K562 (cell line): ENCODE results near the gene VRK2. TPM values are rescaled to one million over a fixed set of nuclear protein-coding genes. Genes with fewer than 3 reads are reported as not detected.

Experiments
- ATAC-seq: fragments of 200-7000 bp; cut with Tn5 transposase; 3 replicates; pipeline ENCODE4 v1.9.1; 2020; ENCODE audit warnings: moderate library complexity
- BruUV-seq: library from RNA; stranded (reverse); fragments of 400-500 nt; replicated peaks from 2 replicates; lab custom pipeline; 2021; lab: Mats Ljungman, UMichigan
- CTCF ChIA-PET: fragments of 300-600 bp; formaldehyde crosslinking; extraction: SDS; loops from one replicate; lab custom pipeline; 2021; ENCODE audit warnings: low intra/inter-chr PET ratio; lab: Yijun Ruan, JAX
- POLR2A ChIA-PET: fragments of 300-600, 350-650 bp; sonication (Branson Sonifier 250); formaldehyde crosslinking; extraction: SDS; loops from one replicate; lab custom pipeline; 2021; ENCODE audit warnings: antibody characterized with exemption, inconsistent platforms; lab: Yijun Ruan, JAX
- DNase-seq, 4 experiments: peaks; one replicate each; pipeline versions ENCODE4 v3.0.0 to v3.0.0-alpha.2; 2011 to 2018; ENCODE audit warnings: low spot score in 3 of 4, mixed read lengths in 3 of 4; ENCODE audit errors: extremely low read depth in 1 of 4
- FAIRE-seq: peaks from 2 replicates; lab custom pipeline; 2011; peaks lifted over from hg19 to GRCh38; lab: Jason Lieb, UNC
- H2AFZ ChIP-seq: 2 replicates; pipeline ENCODE4 v1.6.0; 2011; ENCODE audit warnings: low read depth, low read length, control low read depth, inconsistent platforms
- H3K27ac ChIP-seq: fragments of 200-600 bp; 3 replicates; pipeline ENCODE4 v1.8.0; 2011; ENCODE audit warnings: low read depth, mild to moderate bottlenecking, control low read depth, inconsistent platforms, low read length, moderate library complexity, mixed read lengths; ENCODE audit errors: extremely low read depth
- H3K27me3 ChIP-seq, 2 experiments: fragments of 300-600 bp in 1 of 2; 2 replicates in 1 of 2; 3 replicates in 1 of 2; pipeline versions ENCODE4 v1.6.0 to v1.8.0; 2011; ENCODE audit warnings: inconsistent platforms in 2 of 2, low read length in 2 of 2, mild to moderate bottlenecking in 1 of 2, mixed read lengths in 1 of 2, moderate library complexity in 1 of 2; ENCODE audit not compliant: control insufficient read depth in 2 of 2, insufficient read depth in 2 of 2
- H3K36me3 ChIP-seq: fragments of 300-600 bp; 3 replicates; pipeline ENCODE4 v1.8.0; 2011; ENCODE audit warnings: mild to moderate bottlenecking, low read length, inconsistent platforms; ENCODE audit not compliant: control insufficient read depth, insufficient read depth
- H3K4me1 ChIP-seq, 2 experiments: fragments of 200-600 bp in 1 of 2; replicated peaks in 1 of 2; 2 replicates in 1 of 2; 3 replicates in 1 of 2; pipeline versions ENCODE4 v1.5.1 to v1.8.0; 2011; ENCODE audit warnings: inconsistent platforms in 2 of 2, low read length in 2 of 2, mild to moderate bottlenecking in 1 of 2, mixed read lengths in 1 of 2, moderate library complexity in 1 of 2; ENCODE audit not compliant: control insufficient read depth in 2 of 2, insufficient read depth in 2 of 2
- H3K4me2 ChIP-seq: 2 replicates; pipeline ENCODE4 v1.6.1; 2011; ENCODE audit warnings: low read length, control low read depth, inconsistent platforms, mixed read lengths; ENCODE audit not compliant: insufficient read depth
- H3K4me3 ChIP-seq: fragments of 200-600 bp; sonication (generic), shearing (Covaris generic); 2 replicates; pipeline ENCODE4 v1.5.1; 2016; ENCODE audit warnings: control low read depth, inconsistent platforms
- H3K79me2 ChIP-seq: fragments of 200-600 bp; 3 replicates; pipeline ENCODE4 v1.8.0; 2011; ENCODE audit warnings: low read length, inconsistent platforms; ENCODE audit not compliant: control insufficient read depth, insufficient read depth
- H3K9ac ChIP-seq, 2 experiments: 2 replicates each; pipeline versions ENCODE4 v1.6.0 to v1.6.1; 2011; ENCODE audit warnings: low read depth in 2 of 2, low read length in 2 of 2, control low read depth in 1 of 2, inconsistent platforms in 1 of 2, mild to moderate bottlenecking in 1 of 2, mixed read lengths in 1 of 2; ENCODE audit not compliant: insufficient read depth in 1 of 2
- H3K9me1 ChIP-seq: one replicate; pipeline ENCODE4 v1.6.0; 2011; ENCODE audit warnings: inconsistent platforms, mild to moderate bottlenecking, low read length, moderate library complexity; ENCODE audit not compliant: control insufficient read depth, insufficient read depth
- H3K9me3 ChIP-seq: replicated peaks from 2 replicates; pipeline ENCODE4 v1.5.1; 2011; ENCODE audit warnings: low read depth, low read length, inconsistent platforms; ENCODE audit not compliant: control insufficient read depth, insufficient read depth
- H4K20me1 ChIP-seq: replicated peaks from 2 replicates; pipeline ENCODE4 v1.6.1; 2011; ENCODE audit warnings: low read length, inconsistent platforms, mixed read lengths; ENCODE audit not compliant: control insufficient read depth, insufficient read depth
- CTCF ChIP-seq, 3 experiments: IDR thresholded peaks in 2 of 3; conservative IDR thresholded peaks in 1 of 3; 2 replicates each; pipeline ENCODE4 v1.5.1; 2011 to 2012; ENCODE audit warnings: low read length in 3 of 3, mild to moderate bottlenecking in 3 of 3, control low read depth in 2 of 3, improper control_type of control experiment in 1 of 3, inconsistent platforms in 1 of 3, low read depth in 1 of 3, mixed read lengths in 1 of 3, moderate library complexity in 1 of 3; ENCODE audit not compliant: insufficient read depth in 2 of 3
- EHMT2 ChIP-seq: fragments of 450-650 bp; IDR thresholded peaks from 2 replicates; pipeline ENCODE4 v1.6.1; 2018; ENCODE audit warnings: antibody characterized with exemption
- FOXP1 ChIP-seq: sonication (generic); formaldehyde crosslinking; IDR thresholded peaks from 2 replicates; pipeline ENCODE4 v1.8.0; 2022; ENCODE audit warnings: mild to moderate bottlenecking, missing genetic modification reagents
- HNRNPL ChIP-seq: fragments of 200-400 bp; formaldehyde crosslinking; IDR thresholded peaks from 2 replicates; pipeline ENCODE4 v1.6.1; 2017; ENCODE audit warnings: low read depth, mild to moderate bottlenecking, low read length
- MAFK ChIP-seq: IDR thresholded peaks from 2 replicates; pipeline ENCODE4 v1.6.1; 2011; ENCODE audit warnings: low read length, improper control_type of control experiment
- POLR2A ChIP-seq: fragments of 450-650 bp; conservative IDR thresholded peaks from 2 replicates; pipeline ENCODE4 v1.6.1; 2016
- SOX6 ChIP-seq: fragments of 450-650 bp; IDR thresholded peaks from 2 replicates; pipeline ENCODE4 v1.6.1; 2014; ENCODE audit warnings: mild to moderate bottlenecking
- SRSF9 ChIP-seq: fragments of 200-400 bp; formaldehyde crosslinking; IDR thresholded peaks from 2 replicates; pipeline ENCODE4 v1.6.1; 2017; ENCODE audit warnings: low read depth, low read length, borderline replicate concordance
- ZEB2 ChIP-seq: fragments of 450-650 bp; IDR thresholded peaks from 2 replicates; pipeline ENCODE4 v1.6.1; 2016
- ZFPM2 ChIP-seq: fragments of 250-450 bp; sonication (Bioruptor Pico); IDR thresholded peaks from 2 replicates; pipeline ENCODE4 v1.5.1; 2022; ENCODE audit warnings: mild to moderate bottlenecking
- ZNF143 ChIP-seq: sonication (generic); formaldehyde crosslinking; IDR thresholded peaks from 2 replicates; pipeline ENCODE4 v1.9.0; 2022; ENCODE audit warnings: mild to moderate bottlenecking, missing genetic modification reagents
- in situ Hi-C: fragments of 300-500 bp; cut with MboI; formaldehyde crosslinking; loops from 4 replicates; pipeline ENCODE4 v1.15.0; 2018; ENCODE audit warnings: inconsistent platforms, mixed read lengths
- intact Hi-C: fragments of 100-400 bp; cut with micrococcal nuclease; formaldehyde crosslinking; loops from 2 replicates; pipeline ENCODE4 v1.14.2; 2022
- polyA plus RNA-seq, 8 experiments: library from polyadenylated mRNA; depleted of rRNA in 4 of 8; stranded (reverse) in 5 of 8; unstranded in 3 of 8; fragments of >200 nt; fragmentation: Nextera tagmentation in 2 of 8; fragmentation: Illumina TruSeq in 1 of 8; extraction: Ambion mirVana in 2 of 8; extraction: Trizol in 1 of 8; gene quantifications; 2 replicates each; pipeline versions ENCODE4 v1.2.1 to v1.2.3, GENCODE V29; 2011 to 2014; ENCODE audit warnings: inconsistent platforms in 1 of 8, missing spikeins in 1 of 8
- total RNA-seq, 7 experiments: library from RNA; depleted of rRNA in 6 of 7; stranded (reverse); fragments of >200 nt in 6 of 7; fragmentation: Illumina TruSeq in 2 of 7; extraction: Trizol in 2 of 7; gene quantifications; 2 replicates each; pipeline versions ENCODE4 v1.2.1 to v1.2.3, GENCODE V29; 2011 to 2021; ENCODE audit warnings: low replicate concordance in 1 of 7

VRK2 gene
- total and polyA plus RNA-seq, 9 of the 15 experiments (the other 6 are each of a cell fraction or from before 2014, with no cell fraction given): 22.6 to 49.2 (median 36.2) TPM

- BruUV-seq: no TSS peak
- in situ Hi-C loops (no loop called here), intact Hi-C loops (no loop called here)
- H3K27ac ChIP-seq: no peak overlapping the region
- H3K36me3 ChIP-seq: peaks cover 44% of the 10 kb centered on the region
- DNase-seq (no peak), ATAC-seq (no peak), FAIRE-seq (no peak)
- TF ChIP-seq HNRNPL (no peak), SOX6 (no peak), MAFK (no peak), ZFPM2 (CRISPR knock-in tag) (no peak), CTCF (IDR thresholded peaks at IDR 0.05 in 2 of 3, conservative IDR thresholded peaks at IDR 0.05 in 1 of 3; ENCODE audit: insufficient read depth in 2 of 3, low read depth in 1 of 3, low read length in 3 of 3) (no peak), POLR2A (no peak), ZEB2 (no peak), SRSF9 (no peak), ZNF143 (no peak), EHMT2 (no peak), FOXP1 (CRISPR knock-in tag) (no peak)
- no peak overlapping the region for H3K4me2 ChIP-seq
- no peaks in the 10 kb centered on the region for H3K9me3 ChIP-seq
- H3K4me1 ChIP-seq: no peaks in the 10 kb centered on the region
- H3K4me3 ChIP-seq: no peak overlapping the region
- ChIA-PET POLR2A (interaction anchor here (1.8 kb wide), 1 partner anchor 9 kb away, joined by 9 read pairs; no protein-coding TSS in a partner anchor), CTCF (no interaction called here)
- no peak overlapping the region for H3K9ac ChIP-seq
- peaks cover 14% of the 10 kb centered on the region for H3K79me2 ChIP-seq
- H3K9me1 ChIP-seq: no peaks in the 10 kb centered on the region
- no peak overlapping the region for H2AFZ ChIP-seq
- no peaks in the 10 kb centered on the region for H3K27me3 ChIP-seq
- H4K20me1 ChIP-seq: no peaks in the 10 kb centered on the region
Measured at GRCh38 chr2:58054264-58054663, 7.7 kb downstream of the VRK2 start.
